HepG2 (cell line): Measurements from ENCODE around the gene AEBP1. TPM values are rescaled to one million over a fixed set of nuclear protein-coding genes. Genes with fewer than 3 reads are reported as not detected.

Source experiments
- AHR ChIP-seq: IDR thresholded peaks from 2 replicates; pipeline ENCODE4 v1.6.1; 2018; ENCODE audit warnings: missing genetic modification reagents, missing compliant biosample characterization
- CEBPG ChIP-seq: IDR thresholded peaks from 2 replicates; pipeline ENCODE4 v1.6.1; 2016
- CENPBD1 ChIP-seq: sonication (generic); formaldehyde crosslinking; IDR thresholded peaks from 2 replicates; pipeline ENCODE4 v1.8.0; 2022; ENCODE audit warnings: missing genetic modification reagents, low read depth, mild to moderate bottlenecking, borderline replicate concordance
- E2F1 ChIP-seq: sonication (generic); formaldehyde crosslinking; IDR thresholded peaks from 2 replicates; pipeline ENCODE4 v1.5.0; 2020; ENCODE audit warnings: missing genetic modification reagents
- FOXK2 ChIP-seq: fragments of 450-650 bp; IDR thresholded peaks from 2 replicates; pipeline ENCODE4 v1.6.1; 2016
- GLMP ChIP-seq: sonication (generic); formaldehyde crosslinking; IDR thresholded peaks from 2 replicates; pipeline ENCODE4 v1.9.0; 2021; ENCODE audit warnings: missing genetic modification reagents, mild to moderate bottlenecking, borderline replicate concordance
- IKZF1 ChIP-seq: fragments of 450-650 bp; IDR thresholded peaks from 2 replicates; pipeline ENCODE4 v1.7.1; 2016
- JUNB ChIP-seq: sonication (generic); formaldehyde crosslinking; IDR thresholded peaks from 2 replicates; pipeline ENCODE4 v1.8.0; 2022; ENCODE audit warnings: missing genetic modification reagents, mild to moderate bottlenecking, borderline replicate concordance
- KDM5B ChIP-seq: sonication (generic); formaldehyde crosslinking; IDR thresholded peaks from 2 replicates; pipeline ENCODE4 v1.4.0; 2020; ENCODE audit warnings: missing genetic modification reagents, mild to moderate bottlenecking, borderline replicate concordance
- KMT2B ChIP-seq: IDR thresholded peaks from 2 replicates; pipeline ENCODE4 v1.6.1; 2016; ENCODE audit warnings: missing genetic modification reagents, missing compliant biosample characterization
- PITX1 ChIP-seq: sonication (generic); formaldehyde crosslinking; IDR thresholded peaks from 2 replicates; pipeline ENCODE4 v1.5.1; 2020; ENCODE audit warnings: mild to moderate bottlenecking, missing genetic modification reagents
- SIN3B ChIP-seq: fragments of 150-350 bp; IDR thresholded peaks from 2 replicates; pipeline ENCODE4 v1.6.1; 2014; ENCODE audit warnings: low read length
- TBX3 ChIP-seq: fragments of 450-650 bp; IDR thresholded peaks from 2 replicates; pipeline ENCODE4 v1.6.1; 2017; ENCODE audit warnings: antibody characterized with exemption, mild to moderate bottlenecking, inconsistent platforms, borderline replicate concordance
- THAP8 ChIP-seq: sonication (generic); formaldehyde crosslinking; IDR thresholded peaks from 2 replicates; pipeline ENCODE4 v1.5.1; 2020; ENCODE audit warnings: missing genetic modification reagents, mild to moderate bottlenecking, borderline replicate concordance
- ZMYM4 ChIP-seq: sonication (generic); formaldehyde crosslinking; IDR thresholded peaks from 2 replicates; pipeline ENCODE4 v1.8.1; 2023; ENCODE audit warnings: mild to moderate bottlenecking, missing genetic modification reagents
- ZNF333 ChIP-seq: sonication (generic); formaldehyde crosslinking; IDR thresholded peaks from 2 replicates; pipeline ENCODE4 v1.4.0; 2020; ENCODE audit warnings: mild to moderate bottlenecking, missing genetic modification reagents, borderline replicate concordance
- ZNF354B ChIP-seq: sonication (generic); formaldehyde crosslinking; IDR thresholded peaks from 2 replicates; pipeline ENCODE4 v1.8.0; 2022; ENCODE audit warnings: mild to moderate bottlenecking, missing genetic modification reagents
- ZNF83 ChIP-seq: sonication (generic); formaldehyde crosslinking; IDR thresholded peaks from 2 replicates; pipeline ENCODE4 v1.4.0; 2020; ENCODE audit warnings: missing genetic modification reagents, mild to moderate bottlenecking, borderline replicate concordance
- polyA plus RNA-seq, 8 experiments: library from polyadenylated mRNA; depleted of rRNA in 3 of 8; stranded (reverse) in 7 of 8; unstranded in 1 of 8; fragments of >200 nt; fragmentation: Illumina TruSeq in 4 of 8; extraction: Trizol in 4 of 8; gene quantifications; 2 replicates each; pipeline versions ENCODE4 v1.2.1 to v1.2.3, GENCODE V29; 2011 to 2016; ENCODE audit warnings: low read depth in 4 of 8, missing spikeins in 1 of 8, mixed read lengths in 1 of 8; ENCODE audit not compliant: insufficient read depth in 1 of 8
- total RNA-seq, 5 experiments: library from RNA; depleted of rRNA; stranded (reverse); fragments of >200 nt; fragmentation: Illumina TruSeq; extraction: Trizol; gene quantifications; 2 replicates each; pipeline ENCODE4 v1.2.3, GENCODE V29; 2016; ENCODE audit warnings: low read depth in 1 of 5
- TF ChIP-seq, protein P1 (sequence below): IDR thresholded peaks from 2 replicates; pipeline ENCODE4 v1.6.1; 2016; ENCODE audit warnings: missing genetic modification reagents, missing compliant biosample characterization
- TF ChIP-seq, protein P2 (sequence below): sonication (generic); formaldehyde crosslinking; IDR thresholded peaks from 2 replicates; pipeline ENCODE4 v1.5.1; 2020; ENCODE audit warnings: missing genetic modification reagents, mild to moderate bottlenecking, borderline replicate concordance
- TF ChIP-seq, protein P3 (sequence below): sonication (generic); formaldehyde crosslinking; conservative IDR thresholded peaks from 2 replicates; pipeline ENCODE4 v1.4.0; 2020; ENCODE audit warnings: missing genetic modification reagents

Gene AEBP1
- total and polyA plus RNA-seq, 2 of the 13 experiments (the other 11 are each of a cell fraction or from before 2014, with no cell fraction given) = 0.22 to 0.55 TPM

DNA sequence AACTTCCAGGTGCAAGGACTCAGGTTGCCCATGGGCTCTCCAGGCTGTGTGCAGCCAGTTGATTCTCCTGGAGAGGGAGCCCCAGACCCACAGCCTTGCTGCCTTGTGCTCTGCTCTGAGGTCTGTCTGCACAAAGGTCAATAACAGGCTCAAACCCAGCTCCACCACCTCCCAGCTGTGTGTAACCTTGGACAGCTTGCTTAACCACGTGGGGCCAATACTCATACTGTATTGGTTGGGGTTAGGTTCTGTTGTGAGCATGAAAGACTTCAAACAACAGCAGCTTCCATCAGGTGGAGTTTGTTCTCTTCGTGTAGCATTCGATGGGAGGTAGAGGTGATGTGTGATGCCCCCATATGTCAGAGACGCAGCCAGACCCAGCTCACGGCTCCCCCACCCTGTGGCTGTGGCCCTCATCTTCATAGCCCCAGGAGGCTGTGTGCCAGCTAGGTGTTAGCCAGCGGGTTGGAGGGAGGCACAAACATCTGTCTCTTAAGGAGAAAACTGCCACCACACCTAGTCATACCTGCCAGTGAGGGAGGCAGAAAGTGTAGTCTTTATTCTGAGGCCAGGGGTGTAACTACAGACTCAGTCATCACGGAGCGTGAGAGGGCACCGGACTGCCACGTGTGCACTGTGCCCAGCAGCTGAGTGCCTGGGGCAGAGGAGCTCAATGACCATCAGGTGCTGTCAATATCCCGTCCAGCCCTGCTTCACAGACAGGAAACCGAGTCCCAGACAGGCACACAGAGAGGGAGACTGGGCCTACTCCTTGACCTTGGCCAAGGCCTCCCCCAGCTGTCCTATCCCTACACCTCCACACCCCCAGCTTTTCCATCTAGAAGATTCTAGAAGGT is 27.3 kb downstream of the AEBP1 start (continued):
- no peak for TF ChIP-seq AHR
- peak; percentile 58 for TF ChIP-seq CEBPG (CRISPR knock-in tag)
- no peak; the same call in 1 of the 2 replicates for TF ChIP-seq PITX1 (CRISPR knock-in tag)
- TF ChIP-seq, protein P1, sequence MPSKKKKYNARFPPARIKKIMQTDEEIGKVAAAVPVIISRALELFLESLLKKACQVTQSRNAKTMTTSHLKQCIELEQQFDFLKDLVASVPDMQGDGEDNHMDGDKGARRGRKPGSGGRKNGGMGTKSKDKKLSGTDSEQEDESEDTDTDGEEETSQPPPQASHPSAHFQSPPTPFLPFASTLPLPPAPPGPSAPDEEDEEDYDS (CRISPR knock-in tag) = no peak; the same call in 1 of the 2 replicates
- TF ChIP-seq, protein P2, sequence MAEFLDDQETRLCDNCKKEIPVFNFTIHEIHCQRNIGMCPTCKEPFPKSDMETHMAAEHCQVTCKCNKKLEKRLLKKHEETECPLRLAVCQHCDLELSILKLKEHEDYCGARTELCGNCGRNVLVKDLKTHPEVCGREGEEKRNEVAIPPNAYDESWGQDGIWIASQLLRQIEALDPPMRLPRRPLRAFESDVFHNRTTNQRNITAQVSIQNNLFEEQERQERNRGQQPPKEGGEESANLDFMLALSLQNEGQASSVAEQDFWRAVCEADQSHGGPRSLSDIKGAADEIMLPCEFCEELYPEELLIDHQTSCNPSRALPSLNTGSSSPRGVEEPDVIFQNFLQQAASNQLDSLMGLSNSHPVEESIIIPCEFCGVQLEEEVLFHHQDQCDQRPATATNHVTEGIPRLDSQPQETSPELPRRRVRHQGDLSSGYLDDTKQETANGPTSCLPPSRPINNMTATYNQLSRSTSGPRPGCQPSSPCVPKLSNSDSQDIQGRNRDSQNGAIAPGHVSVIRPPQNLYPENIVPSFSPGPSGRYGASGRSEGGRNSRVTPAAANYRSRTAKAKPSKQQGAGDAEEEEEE (CRISPR knock-in tag) = no peak
- TF ChIP-seq GLMP (CRISPR knock-in tag) = no peak
- 0 out of 2 replicates have a peak, but pooled peaks have one; percentile 28 for TF ChIP-seq KDM5B (CRISPR knock-in tag)
- TF ChIP-seq JUNB (CRISPR knock-in tag) = no peak
- peak; percentile 82 for TF ChIP-seq ZMYM4
- TF ChIP-seq IKZF1 = no peak
- TF ChIP-seq ZNF83 (CRISPR knock-in tag) = no peak
- TF ChIP-seq SIN3B = no peak
- 0 out of 2 replicates have a peak, but pooled peaks have one; percentile 26 for TF ChIP-seq KMT2B (CRISPR knock-in tag)
- TF ChIP-seq ZNF333 = 0 out of 2 replicates have a peak, but pooled peaks have one; percentile 38
- TF ChIP-seq CENPBD1 (CRISPR knock-in tag) = no peak
- TF ChIP-seq ZNF354B (CRISPR knock-in tag) = no peak
- TF ChIP-seq THAP8 (CRISPR knock-in tag) = no peak
- peak; percentile 31; the same call in 1 of the 2 replicates for TF ChIP-seq TBX3
- TF ChIP-seq E2F1 = no peak
- peak; percentile 85 for TF ChIP-seq FOXK2
- TF ChIP-seq, protein P3, sequence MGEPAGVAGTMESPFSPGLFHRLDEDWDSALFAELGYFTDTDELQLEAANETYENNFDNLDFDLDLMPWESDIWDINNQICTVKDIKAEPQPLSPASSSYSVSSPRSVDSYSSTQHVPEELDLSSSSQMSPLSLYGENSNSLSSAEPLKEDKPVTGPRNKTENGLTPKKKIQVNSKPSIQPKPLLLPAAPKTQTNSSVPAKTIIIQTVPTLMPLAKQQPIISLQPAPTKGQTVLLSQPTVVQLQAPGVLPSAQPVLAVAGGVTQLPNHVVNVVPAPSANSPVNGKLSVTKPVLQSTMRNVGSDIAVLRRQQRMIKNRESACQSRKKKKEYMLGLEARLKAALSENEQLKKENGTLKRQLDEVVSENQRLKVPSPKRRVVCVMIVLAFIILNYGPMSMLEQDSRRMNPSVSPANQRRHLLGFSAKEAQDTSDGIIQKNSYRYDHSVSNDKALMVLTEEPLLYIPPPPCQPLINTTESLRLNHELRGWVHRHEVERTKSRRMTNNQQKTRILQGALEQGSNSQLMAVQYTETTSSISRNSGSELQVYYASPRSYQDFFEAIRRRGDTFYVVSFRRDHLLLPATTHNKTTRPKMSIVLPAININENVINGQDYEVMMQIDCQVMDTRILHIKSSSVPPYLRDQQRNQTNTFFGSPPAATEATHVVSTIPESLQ (CRISPR knock-in tag) = no peak
